AG04450 (cell line): ENCODE measurements around the gene CDC42BPA. TPM values are rescaled to one million over a fixed set of nuclear protein-coding genes. Genes with fewer than 3 reads are reported as not detected.

Experiments used
- CTCF ChIA-PET: fragments of 300-600, 350-600 bp; formaldehyde crosslinking; extraction: SDS; loops from one replicate; lab custom pipeline; 2022; ENCODE audit warnings: antibody characterized with exemption, inconsistent platforms; lab: Charles Lee
- POLR2A ChIA-PET: fragments of 350-600 bp; formaldehyde crosslinking; extraction: SDS; loops from one replicate; lab custom pipeline; 2021; ENCODE audit warnings: antibody characterized with exemption, inconsistent platforms; lab: Yijun Ruan, JAX
- DNase-seq: peaks from one replicate; pipeline ENCODE4 v3.0.0-alpha.2; 2011; ENCODE audit warnings: low read depth, low spot score
- H3K27ac ChIP-seq: one replicate; pipeline ENCODE4 v1.5.1; 2012; ENCODE audit warnings: low read depth, low read length, control low read depth
- H3K27me3 ChIP-seq: one replicate; pipeline ENCODE4 v1.6.0; 2012; ENCODE audit warnings: low read length; ENCODE audit not compliant: control insufficient read depth, insufficient read depth
- H3K4me3 ChIP-seq: 2 replicates; pipeline ENCODE4 v1.5.1; 2011; ENCODE audit warnings: mild to moderate bottlenecking, low read depth, low read length, control low read depth
- H3K9me3 ChIP-seq: 2 replicates; pipeline ENCODE4 v1.5.1; 2012; ENCODE audit warnings: low read length; ENCODE audit not compliant: control insufficient read depth, insufficient read depth
- CTCF ChIP-seq: IDR thresholded peaks from 2 replicates; pipeline ENCODE4 v1.5.1; 2011; ENCODE audit warnings: low read depth, low read length, control low read depth, inconsistent platforms
- polyA plus RNA-seq: library from polyadenylated mRNA; depleted of rRNA; stranded (reverse); fragments of >200 nt; gene quantifications from 2 replicates; pipeline ENCODE4 v1.2.3, GENCODE V29; 2011

Gene CDC42BPA
- polyA plus RNA-seq, 1 experiment: 30.7 TPM

DNA sequence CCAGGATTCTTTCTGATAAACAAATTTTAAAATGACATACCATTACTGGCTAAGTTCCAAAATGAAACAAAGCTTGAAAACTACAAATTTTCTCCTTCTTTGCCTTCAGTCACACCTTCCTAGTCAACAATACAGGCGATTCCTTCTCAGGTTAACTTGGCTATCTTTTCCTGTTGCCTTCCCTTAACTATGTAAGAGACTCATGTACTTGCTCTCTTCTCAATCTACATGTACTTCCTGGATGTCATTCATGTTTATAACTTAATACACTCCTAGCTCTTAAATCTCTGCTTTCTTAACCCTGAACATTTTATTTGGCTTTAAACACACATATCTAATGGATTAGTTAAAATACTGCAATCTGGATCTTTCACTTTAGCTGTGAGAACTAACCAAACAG is 281.2 kb downstream of the CDC42BPA start:
- H3K9me3 ChIP-seq: no peaks in the 10 kb centered on the region
- H3K27me3 ChIP-seq: no peaks in the 10 kb centered on the region
- ChIA-PET CTCF (no interaction called here), POLR2A (no interaction called here)
- H3K4me3 ChIP-seq: no peak overlapping the region
- DNase-seq: no peak
- no peak for TF ChIP-seq CTCF
- no peak overlapping the region for H3K27ac ChIP-seq

GRCh38 chr1:227035316-227035715 is 283.0 kb downstream of the CDC42BPA start:
- Histone ChIP-seq H3K4me3 (no peak overlapping the region), H3K27me3 (no peaks in the 10 kb centered on the region), H3K27ac (no peak overlapping the region), H3K9me3 (no peaks in the 10 kb centered on the region)
- CTCF ChIA-PET: no interaction called here
- TF ChIP-seq CTCF: no peak
- no peak for DNase-seq
- POLR2A ChIA-PET: no interaction called here

DNA sequence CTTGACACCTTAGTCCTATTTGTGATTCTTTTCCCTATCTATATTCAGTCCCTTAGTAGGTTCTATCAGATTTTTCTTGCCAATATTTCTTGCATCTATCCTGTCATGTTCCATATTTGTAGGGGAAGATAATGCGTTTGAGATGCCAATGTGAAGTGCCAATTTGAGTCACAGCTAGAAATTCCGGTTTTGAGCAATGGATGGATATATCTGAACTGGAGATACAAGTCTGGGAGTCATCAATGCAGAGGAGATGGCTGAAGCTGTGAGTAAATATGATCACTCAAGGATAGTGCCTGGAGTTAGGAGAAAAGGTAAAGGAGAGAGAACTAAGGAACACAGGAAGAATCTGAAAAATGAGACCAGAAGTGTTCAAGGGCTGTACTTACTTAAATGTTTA is 284.4 kb downstream of the CDC42BPA start:
- CTCF ChIA-PET: no interaction called here
- no peak for TF ChIP-seq CTCF
- Histone ChIP-seq H3K27ac (no peak overlapping the region), H3K4me3 (no peak overlapping the region), H3K27me3 (no peaks in the 10 kb centered on the region), H3K9me3 (no peaks in the 10 kb centered on the region)
- DNase-seq: no peak
- POLR2A ChIA-PET: no interaction called here

- Histone ChIP-seq H3K27ac (no peak overlapping the region), H3K9me3 (no peaks in the 10 kb centered on the region), H3K4me3 (no peak overlapping the region), H3K27me3 (no peaks in the 10 kb centered on the region)
- DNase-seq: no peak
- CTCF ChIA-PET: no interaction called here
- no peak for TF ChIP-seq CTCF
- POLR2A ChIA-PET: no interaction called here
These were observed 285.9 kb downstream of the CDC42BPA start for GRCh38 chr1:227032396-227032795.

DNA sequence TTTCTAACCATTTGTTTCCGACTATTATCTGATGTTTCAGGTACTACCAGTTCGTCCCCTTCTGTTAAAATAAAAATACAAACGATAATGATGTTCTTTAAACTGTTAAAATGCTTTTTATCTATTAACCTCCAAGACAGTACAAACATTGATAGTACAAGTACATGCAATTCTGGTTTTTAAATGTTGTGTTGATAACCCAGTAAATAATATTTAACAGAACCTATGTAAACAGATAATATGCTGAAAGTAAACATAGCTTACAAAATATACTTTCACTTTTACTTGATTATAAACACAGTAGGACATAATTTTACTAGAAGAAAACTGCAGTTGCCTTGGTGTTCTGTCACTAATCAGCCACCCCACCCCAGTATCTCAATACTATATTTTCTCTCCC is 301.3 kb downstream of the CDC42BPA start:
- DNase-seq: no peak
- H3K27ac ChIP-seq: no peak overlapping the region
- no peak for TF ChIP-seq CTCF
- ChIA-PET CTCF (no interaction called here), POLR2A (no interaction called here)
- H3K27me3 ChIP-seq: no peaks in the 10 kb centered on the region
- no peak overlapping the region for H3K4me3 ChIP-seq
- H3K9me3 ChIP-seq: 0 out of 2 replicates have a peak, but pooled peaks cover 4% of the 10 kb centered on the region
